LHCN-M2 (cell line): ENCODE measurements around the gene GSS. TPM values are rescaled to one million over a fixed set of nuclear protein-coding genes. Genes with fewer than 3 reads are reported as not detected.
A peak's percentile ranks its signal among the peaks of the same experiment; 100 is the strongest.

Experiments
- DNase-seq: peaks from one replicate; pipeline ENCODE4 v3.0.0-alpha.2; 2012; ENCODE audit warnings: low read depth
- total RNA-seq: library from RNA; depleted of rRNA; stranded (reverse); fragments of >200 nt; gene quantifications from 2 replicates; pipeline ENCODE4 v1.2.3, GENCODE V29; 2014

The GSS gene
- total RNA-seq, 1 experiment from 2014 or later = 112 TPM

GRCh38 chr20:34993941-34994508 lies 38.4 kb upstream of the GSS start:
- no peak for DNase-seq

- no peak for DNase-seq
These were observed 37.3 kb upstream of the GSS start for GRCh38 chr20:34992751-34993417.

- DNase-seq = no peak
These were observed 35.1 kb upstream of the GSS start for GRCh38 chr20:34990661-34991214.

GRCh38 chr20:34990231-34990630 lies 34.6 kb upstream of the GSS start:
- no peak for DNase-seq

- DNase-seq = no peak
These were observed 34.1 kb upstream of the GSS start for GRCh38 chr20:34989670-34990069.

GRCh38 chr20:34989118-34989517 lies 33.5 kb upstream of the GSS start:
- no peak for DNase-seq

- DNase-seq = no peak
These were observed 32.6 kb upstream of the GSS start for GRCh38 chr20:34988191-34988540.

GRCh38 chr20:34987288-34988190 lies 31.9 kb upstream of the GSS start:
- DNase-seq = no peak

GRCh38 chr20:34986311-34987287 lies 31.0 kb upstream of the GSS start:
- no peak for DNase-seq

- no peak for DNase-seq
These were observed 30.1 kb upstream of the GSS start for GRCh38 chr20:34985461-34986310.

GRCh38 chr20:34984756-34985261 lies 29.2 kb upstream of the GSS start:
- DNase-seq = peak; percentile 24

- DNase-seq = no peak
These were observed 28.6 kb upstream of the GSS start for GRCh38 chr20:34983995-34984735.

GRCh38 chr20:34983089-34983820 lies 27.6 kb upstream of the GSS start:
- DNase-seq = no peak

- DNase-seq = no peak
These were observed 26.9 kb upstream of the GSS start for GRCh38 chr20:34982270-34983088.

GRCh38 chr20:34980543-34981233 lies 25.1 kb upstream of the GSS start:
- DNase-seq = no peak

- no peak for DNase-seq
These were observed 24.0 kb upstream of the GSS start for GRCh38 chr20:34979366-34980153.
